ENCODE measurements around the gene IL1RAPL1.
"Not testable (repeated sequence)": the region's sequence is repeated elsewhere in the genome, so short reads cannot be mapped to it uniquely, and the experiment has no call there.

The IL1RAPL1 gene

DNA sequence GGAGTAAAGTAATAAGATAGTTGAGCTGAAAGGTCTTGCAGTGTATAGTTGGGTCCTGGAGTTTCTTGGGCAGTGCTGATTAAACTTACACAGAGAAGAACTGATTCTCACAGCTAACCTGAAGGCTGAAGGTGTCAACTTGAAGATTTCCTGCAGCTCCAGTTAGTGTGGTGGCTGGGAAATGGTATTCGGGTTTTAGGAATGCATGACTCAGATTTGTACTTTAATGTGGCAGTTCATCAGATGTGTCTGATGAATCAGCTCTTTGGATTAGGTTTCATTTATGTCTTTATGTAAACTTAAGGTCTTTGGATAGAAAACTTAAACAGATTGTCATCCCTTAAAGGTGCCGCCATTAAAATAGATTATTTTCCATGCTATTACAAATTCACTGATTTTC is 200.0 kb downstream of the IL1RAPL1 start:
- DNase-seq (ENCODE audit: low spot score), result no peak

DNA sequence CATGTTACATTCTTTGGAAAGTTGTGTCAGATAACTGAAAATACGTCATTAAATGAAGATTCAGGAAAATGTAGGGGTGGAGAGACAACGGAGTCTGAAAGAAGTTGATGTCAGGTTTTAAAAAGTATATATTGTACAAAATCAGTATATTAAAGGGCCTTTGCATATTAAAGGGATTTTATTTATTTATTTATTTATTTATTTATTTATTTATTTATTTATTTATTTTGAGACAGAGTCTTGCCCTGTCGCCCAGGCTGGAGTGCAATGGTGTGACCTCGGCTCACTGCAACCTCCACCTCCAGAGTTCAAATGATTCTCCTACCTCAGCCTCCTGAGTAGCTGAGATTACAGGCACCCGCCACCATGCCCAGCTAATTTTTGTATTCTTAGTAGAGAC is 213.4 kb downstream of the IL1RAPL1 start:
- not testable (repeated sequence) for DNase-seq (ENCODE audit: low spot score)

DNA sequence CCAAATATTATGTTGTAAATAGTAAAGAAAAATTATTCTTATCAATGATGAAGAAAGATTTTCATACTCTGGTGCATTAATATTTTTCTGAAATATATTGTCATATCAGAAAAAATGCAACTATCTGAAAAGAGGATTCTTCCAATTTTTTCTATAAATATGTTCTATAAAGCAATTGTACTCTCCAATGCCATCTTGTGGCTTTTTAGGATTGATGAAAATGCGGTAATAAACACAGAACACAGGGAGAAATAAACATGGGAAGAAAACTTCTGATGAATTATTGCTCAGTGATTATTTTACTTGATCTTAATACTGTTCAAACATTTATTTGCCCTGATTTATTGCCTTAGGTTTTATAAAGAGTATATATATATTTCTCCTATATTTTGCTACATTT is 215.4 kb downstream of the IL1RAPL1 start:
- DNase-seq (ENCODE audit: low spot score), result no peak

DNA sequence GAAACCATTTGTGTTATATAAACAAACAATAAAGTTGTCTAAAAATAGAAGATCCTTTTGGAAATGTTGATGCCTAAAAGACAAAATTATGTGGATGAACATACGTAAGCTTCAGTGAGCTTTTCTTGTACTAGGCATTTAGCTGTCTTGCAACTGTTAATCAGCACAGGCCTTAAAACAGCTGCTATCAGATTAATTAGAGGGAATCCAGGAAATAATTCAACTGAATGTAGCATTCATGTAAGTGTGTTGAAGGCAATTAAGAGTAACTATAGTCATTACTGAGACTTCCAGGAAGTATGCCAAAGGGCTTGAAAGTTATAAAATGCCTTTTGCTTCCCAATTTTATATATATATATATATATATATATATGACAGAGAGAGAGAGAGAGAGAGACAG is 248.7 kb downstream of the IL1RAPL1 start:
- DNase-seq (ENCODE audit: low spot score), result no peak

DNA sequence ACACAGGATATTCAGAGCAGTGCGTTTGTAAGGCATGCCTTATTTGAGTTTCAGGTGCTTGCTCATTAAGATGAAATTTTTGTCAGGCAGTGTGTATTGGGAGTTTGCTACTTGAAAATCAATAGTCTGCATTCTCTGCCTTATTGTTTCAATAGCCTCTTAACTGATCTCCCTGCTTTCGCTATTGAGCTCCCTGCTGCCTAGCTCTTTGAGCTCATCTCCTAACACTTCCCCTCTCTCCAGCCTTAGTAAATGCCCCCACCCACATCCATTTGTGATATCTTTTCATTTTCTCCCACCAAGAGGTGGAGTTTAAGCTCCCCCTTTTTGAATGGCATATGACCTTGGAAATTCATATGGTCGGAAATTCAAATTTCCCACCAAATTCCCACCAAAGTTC is 256.6 kb downstream of the IL1RAPL1 start:
- no peak for DNase-seq (ENCODE audit: low spot score)

DNA sequence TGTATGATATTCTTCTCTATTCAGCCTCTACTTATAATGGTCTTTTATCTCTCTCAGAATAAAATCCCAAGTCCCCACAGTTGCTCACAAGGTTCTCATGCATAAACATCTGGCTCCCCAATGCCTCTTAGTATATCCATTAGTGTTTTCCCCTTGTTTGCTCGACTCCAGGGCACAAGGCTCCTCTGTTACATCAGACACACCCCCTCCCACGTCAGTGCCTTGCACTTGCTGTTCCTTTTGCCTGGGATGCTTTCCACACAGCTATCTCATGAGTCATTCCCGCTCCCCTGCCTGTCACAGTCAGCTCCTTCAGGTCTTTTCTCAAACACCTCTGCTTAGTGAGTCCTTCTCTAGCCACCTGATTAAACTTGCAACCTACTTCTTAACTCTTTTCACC is 260.2 kb downstream of the IL1RAPL1 start:
- DNase-seq (ENCODE audit: low spot score), result peak; percentile 90

DNA sequence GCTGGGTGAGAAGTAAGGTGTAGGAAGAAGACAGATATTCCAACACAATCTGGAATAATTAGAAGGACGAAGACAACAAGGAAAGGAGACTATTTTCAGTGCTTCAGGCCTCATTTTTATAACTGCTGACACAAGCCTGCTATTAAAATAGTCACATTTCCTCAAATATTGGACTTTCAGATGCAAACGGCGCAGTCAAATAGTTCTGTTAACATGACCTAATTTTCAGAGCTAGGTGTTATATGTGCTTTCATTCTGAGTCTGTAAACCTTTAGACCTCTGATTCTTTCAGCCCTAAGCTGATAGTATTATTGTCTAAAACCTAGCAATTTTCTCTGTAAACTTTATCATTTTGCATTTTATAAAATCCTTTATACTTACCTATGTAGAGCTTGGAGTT is 261.5 kb downstream of the IL1RAPL1 start:
- no peak for DNase-seq (ENCODE audit: low spot score)

DNA sequence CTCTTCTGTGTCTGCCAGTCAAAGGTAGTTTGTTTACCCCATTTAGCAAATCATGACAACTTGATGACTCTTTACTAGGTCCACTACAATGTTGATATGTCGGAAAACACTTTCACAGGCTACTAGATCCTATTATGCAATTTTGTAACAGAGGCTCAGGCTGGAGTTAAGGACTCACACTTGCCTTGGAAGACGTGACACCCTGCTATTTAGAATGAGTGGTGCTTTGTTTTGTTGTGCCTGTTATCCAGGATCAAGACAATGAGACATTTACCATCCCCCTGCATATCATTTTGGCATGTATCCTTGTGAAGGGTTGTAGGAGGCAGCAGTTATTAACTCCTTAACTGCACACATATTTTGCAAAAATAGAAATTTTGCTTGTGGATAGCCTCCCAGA is 263.7 kb downstream of the IL1RAPL1 start:
- peak; percentile 52 for DNase-seq (ENCODE audit: low spot score)

DNA sequence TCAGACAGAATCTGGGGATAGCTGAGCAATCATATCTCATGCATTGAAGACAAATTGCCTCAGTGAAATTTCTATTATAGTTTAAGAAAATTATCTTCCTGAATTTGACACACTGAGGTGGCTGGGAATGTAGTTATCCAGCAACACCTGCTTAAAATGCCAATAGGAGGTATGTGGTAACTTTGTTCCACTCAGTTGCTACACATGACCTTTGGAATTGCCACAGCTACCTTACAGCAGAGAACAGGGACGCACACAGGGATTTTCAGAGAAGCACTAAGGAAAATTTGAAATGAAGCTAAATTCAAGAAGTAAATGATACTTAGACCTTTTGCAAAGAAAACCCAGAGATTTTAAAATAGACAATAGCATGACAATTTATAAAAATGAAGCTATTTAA is 264.6 kb downstream of the IL1RAPL1 start:
- DNase-seq (ENCODE audit: low spot score), result no peak

DNA sequence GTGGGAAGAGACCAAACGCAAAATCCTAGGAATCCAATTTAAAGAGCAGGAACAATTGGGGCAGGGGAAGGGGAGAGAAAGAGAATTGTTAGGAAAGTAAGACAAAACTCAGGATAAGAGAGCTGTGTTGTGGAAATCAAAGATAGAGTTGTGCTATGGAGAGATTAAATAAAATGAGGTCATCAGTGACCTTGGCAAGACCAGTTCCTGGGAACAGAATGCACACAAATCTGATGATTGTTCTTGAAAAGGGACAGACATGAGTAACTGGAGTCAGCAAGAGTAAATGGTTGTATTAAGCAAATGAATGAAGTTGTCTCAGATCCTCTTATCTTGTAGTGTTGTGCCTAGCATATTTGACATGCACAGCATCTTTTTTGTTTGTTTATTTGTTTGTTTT is 267.4 kb downstream of the IL1RAPL1 start:
- DNase-seq (ENCODE audit: low spot score), result no peak

DNA sequence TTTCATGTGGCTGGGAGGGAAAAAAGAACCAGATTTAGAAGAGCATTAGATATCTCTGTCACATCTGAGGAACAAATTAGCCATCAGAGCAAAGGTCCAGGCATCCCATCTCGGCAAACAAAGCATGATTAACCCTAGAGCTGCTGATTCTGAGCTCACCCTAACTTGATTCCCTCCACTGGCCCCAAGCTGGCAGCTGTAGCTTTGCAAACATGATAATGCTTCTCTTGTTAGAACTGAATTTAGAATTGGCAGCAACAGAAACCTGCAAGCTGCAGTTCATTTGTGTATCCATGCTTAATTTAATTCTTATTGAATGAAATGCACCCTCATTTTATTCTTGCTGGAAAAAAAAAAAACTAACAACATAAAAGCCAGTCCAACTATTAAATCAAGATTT is 289.2 kb downstream of the IL1RAPL1 start:
- peak; percentile 33 for DNase-seq (ENCODE audit: low spot score)

DNA sequence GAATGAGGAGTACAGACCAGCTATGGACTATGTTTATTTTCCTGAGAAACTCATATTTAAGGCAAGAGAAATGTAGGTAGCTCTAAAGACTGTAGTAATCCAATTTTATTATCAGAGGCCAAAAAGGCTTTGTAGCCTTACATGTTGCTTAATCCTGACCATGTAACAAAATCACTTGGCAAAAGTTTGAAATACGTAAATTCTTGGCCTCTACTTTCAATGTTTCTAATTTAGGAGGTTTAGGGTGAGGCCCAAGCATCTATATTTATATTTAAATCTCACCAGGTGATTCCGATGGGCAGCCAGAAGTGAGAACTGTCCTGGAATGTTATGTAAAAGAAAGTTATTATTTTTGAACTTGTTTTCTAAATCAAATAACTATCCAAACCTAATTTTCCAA is 289.7 kb downstream of the IL1RAPL1 start:
- no peak for DNase-seq (ENCODE audit: low spot score)

DNA sequence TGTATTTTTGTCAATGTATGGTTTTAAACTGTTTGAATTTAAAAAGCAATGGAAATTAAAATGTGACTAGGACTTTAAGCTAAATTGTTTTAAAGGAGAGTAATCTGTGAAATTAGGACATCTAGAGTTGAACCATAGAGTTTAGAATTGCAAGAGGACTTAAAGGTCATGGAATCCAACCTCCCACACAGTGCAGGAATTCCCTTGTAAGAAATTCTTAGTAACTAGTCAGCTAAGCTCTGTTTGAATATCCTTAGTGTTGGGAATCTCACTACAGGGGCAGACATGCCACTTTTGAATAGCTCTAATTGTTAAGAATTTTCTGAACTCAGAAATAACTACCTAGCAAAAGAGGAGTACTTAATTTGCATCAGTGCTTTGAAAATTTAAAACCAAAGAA is 292.9 kb downstream of the IL1RAPL1 start:
- no peak for DNase-seq (ENCODE audit: low spot score)

DNA sequence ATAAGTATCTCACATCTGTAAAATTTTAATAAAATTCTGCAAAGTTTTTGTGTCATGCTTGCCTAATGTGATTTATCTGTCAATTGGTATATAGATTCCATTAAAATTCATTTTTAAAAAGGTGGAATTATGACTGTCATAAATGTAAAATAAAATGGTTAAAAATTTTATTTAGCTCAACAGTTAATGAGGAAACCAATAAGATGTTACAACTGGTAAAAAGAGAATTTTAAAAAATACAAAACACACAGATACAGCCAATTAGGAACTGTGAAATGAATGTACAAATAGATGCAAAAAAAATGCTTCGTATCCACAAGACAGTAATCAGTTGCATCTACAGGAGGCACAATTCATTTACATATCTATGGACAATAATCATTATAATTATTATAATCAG is 297.6 kb downstream of the IL1RAPL1 start:
- no peak for DNase-seq (ENCODE audit: low spot score)

DNA sequence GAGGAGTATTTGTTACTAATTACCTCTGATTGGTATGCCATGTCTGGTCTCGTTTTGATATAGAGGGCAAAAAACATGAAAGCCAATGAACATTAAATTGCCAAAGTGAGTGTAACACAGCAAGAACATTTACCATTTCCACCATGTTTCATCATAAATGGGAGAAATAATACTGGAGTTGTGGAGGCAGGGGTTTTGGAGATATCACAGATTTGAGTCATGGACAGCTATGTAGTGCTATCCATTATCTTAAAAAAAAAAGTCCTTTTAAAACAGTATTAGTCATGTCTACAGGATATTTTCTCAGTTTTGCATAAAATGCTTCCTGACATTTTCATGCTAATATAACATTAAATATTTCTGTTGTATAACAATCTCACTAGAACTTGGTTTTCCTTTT is 301.2 kb downstream of the IL1RAPL1 start:
- DNase-seq (ENCODE audit: low spot score), result no peak

DNA sequence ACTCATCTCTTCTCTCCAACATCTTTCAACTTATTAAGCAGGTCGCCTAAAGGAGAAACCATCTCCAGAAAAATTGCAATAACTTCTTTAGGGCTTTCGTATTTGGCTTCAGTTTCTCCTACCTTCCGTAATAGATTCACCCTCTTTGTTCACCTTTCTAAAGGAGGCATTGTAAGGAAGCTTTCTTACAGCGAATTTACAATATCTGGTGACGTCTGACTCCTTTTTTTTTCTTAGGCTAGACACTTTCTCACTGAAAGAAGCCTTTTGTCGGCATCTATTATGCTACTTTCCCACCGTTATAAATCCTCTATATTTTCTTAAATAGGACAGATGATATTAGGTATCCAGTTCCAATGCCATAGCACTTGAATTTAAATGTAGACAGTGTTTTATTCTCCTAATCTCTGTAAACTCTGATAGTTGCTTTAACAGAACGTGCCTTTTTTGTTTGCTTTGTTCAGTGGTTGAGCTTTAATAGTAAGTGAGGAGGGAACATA is 302.4 kb downstream of the IL1RAPL1 start:
- no peak for DNase-seq (ENCODE audit: low spot score)

DNA sequence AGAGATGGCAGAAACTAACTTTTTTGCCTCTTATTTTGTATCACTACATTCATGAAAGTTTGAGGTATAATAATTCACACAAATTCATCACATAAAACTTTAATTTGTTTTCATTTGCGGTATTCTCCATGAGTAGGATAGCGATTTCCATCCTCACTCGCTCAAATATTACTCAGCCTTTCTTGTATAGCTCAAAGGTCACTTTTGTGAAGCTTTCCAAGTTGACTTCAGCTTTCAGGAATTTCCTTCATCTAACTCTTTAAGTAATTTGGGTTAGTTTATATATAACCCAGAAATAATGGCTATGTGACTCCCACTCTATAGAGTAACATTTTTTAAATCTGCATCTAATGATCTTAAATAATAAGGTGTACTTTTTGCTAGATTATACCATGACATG is 314.4 kb downstream of the IL1RAPL1 start:
- no peak for DNase-seq (ENCODE audit: low spot score)

DNA sequence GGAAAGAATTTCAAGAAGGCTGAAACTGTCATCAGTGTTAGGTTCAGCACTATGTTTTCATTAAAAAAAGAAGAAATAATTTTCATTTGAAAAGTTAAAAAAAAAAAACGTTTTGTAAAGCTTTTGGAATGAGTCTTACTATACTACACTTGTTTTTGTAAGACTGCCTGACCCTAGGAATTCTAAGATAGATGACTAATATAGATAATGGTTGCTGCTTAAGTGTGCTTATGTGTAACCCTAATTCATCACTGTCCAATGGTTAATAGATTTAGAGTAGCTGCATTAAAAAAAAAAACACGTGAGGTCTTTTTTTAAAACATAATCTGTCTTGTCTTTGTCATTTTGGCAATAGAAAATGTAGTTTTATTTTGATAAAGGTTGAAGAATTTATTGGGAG is 323.2 kb downstream of the IL1RAPL1 start:
- DNase-seq (ENCODE audit: low spot score), result no peak

DNA sequence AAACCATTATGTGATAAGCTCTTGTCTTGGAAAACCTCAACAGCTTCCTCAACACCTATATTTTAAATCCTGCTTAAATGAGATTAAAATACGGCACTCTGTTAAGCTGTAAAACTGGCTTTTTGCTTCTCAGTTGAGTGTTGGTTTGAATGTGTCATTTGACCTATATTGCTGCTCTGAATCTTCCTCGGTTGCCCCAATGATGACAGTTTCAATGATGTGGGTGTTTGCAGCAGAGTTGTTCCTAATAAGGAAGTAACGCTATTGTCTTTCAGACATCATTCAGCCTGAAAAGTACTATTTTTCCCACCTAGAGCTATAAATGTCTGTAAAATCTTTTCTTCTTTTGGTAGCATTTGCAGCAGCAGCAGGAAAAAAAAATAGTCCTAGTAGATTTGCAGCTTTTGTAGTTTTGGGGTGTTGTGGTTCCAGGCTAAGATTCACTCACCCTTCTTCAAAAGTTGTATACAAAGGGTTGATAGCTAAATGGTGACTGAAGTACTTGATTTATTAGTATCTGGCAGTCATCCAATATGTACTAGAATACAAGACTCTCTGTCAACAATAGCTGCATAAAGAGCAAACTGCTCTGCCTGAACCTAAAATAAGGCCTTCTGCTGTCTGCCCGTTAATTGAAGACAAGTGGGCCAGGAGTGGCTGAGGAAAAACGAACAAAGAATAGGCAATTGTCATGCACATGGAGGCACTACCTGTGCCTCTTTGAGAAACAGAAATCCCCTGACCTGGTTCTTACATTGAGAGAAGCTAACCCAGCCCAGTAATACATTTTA is 333.1 kb downstream of the IL1RAPL1 start:
- peak; percentile 59 for DNase-seq (ENCODE audit: low spot score)

DNA sequence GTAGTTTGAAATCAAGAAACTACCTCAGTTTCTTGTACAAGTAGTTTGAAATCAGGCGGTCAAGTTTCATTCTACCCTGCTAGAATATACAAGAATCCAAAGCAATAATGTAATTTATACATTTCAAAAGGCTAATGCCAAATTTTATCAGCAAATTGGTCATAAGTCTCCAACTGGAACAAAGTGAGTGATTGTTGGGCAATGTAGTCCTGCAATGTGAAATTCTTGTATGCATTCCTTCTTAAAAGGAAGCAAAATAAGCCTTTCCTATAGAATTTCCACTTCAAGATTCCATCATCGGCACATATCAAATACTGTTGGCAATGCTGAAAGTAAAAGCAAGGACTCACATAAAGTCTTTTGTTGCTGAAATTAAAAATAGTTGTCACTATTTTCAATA is 334.9 kb downstream of the IL1RAPL1 start:
- no peak for DNase-seq (ENCODE audit: low spot score)

DNA sequence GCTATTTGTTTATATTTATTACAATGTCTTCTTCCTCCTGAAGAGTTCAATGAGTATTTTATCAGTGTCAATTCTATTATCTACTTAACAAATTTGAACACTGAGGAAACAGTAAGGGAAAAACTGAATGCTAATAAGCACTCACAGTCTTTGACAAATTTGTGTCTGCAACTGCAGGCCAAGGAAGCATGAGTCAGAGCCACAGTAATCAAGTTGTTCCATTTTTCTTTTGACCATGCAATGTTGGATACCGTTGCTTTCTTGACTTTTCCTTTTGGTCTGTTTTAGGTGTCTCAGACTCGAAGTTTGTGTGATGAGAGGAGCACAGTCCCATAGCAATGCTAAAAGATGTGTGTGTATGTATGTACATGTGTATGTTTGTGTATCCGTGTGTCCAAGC is 359.6 kb downstream of the IL1RAPL1 start:
- DNase-seq (ENCODE audit: low spot score), result no peak

DNA sequence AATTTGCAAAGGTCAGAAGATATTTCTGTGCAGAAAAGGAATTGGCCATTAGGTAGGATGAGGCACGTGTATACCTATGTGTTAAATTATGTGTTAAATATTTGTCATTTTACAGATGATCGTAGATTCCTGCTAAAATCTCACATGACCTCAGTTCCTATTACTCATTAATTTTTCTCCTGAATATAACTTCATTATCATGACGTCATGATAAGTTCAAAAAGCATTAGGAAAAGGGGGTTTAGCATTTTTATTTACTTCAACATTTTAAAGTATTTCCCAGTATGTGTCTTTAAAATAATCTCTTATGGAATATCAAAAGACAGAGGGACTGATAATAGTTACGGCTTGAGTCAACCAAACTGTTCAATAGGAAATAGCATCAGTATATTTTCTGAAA is 372.8 kb downstream of the IL1RAPL1 start:
- DNase-seq (ENCODE audit: low spot score), result no peak

DNA sequence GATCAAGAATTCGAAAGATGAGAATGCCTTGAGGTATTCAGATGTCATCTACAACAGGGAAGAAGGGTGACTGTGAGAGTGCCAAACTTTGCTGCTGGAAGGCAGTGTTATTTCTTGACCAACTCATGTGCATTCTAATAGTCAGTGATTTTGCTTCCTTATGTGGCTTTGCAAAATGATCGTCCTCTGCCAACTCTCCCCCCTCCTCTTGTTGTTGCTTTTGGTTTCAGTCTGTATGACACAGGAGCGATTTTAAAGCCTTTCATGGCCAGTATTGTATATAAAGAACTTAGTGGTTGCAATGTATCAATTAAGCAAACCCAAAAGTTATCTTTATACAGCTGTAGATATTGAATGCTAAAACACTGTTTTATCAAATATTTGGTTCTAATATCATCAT is 379.1 kb downstream of the IL1RAPL1 start:
- DNase-seq (ENCODE audit: low spot score), result no peak

DNA sequence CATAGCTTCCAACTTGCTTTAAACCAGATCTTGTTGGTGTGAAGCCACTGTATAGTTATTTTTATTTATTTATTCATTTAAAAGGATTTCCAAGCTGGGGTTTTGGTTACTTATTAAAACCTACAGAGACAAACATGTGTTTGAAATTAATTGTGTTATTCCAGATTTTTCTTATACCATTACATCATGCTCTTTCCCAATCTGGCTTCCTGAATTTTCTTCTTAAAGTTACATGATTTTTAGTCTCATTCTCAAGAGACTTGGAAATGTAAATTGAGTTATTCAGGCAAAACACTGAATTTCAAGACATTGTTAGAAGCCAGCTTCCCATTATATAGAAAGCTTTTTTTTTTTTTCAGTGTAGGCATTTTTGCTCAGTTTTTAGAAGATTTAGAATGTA is 381.9 kb downstream of the IL1RAPL1 start:
- DNase-seq (ENCODE audit: low spot score), result no peak

Data from putamen (tissue), 1 donor.